SK-N-SH treated with all-trans-retinoic acid at 6 μM for 48 hours (cell line): ENCODE data around the gene CACHD1.

Experiments
- ATAC-seq: fragments of 200-7000 bp; cut with Tn5 transposase; 3 replicates; pipeline ENCODE4 v1.9.1; 2020; ENCODE audit warnings: mild to moderate bottlenecking, moderate library complexity
- ARNTL ChIP-seq: fragments of 450-650 bp; formaldehyde crosslinking; IDR thresholded peaks from 2 replicates; pipeline ENCODE4 v1.5.0; 2020; ENCODE audit warnings: low read depth, mild to moderate bottlenecking, moderate library complexity, borderline replicate concordance
- BACH2 ChIP-seq: fragments of 250-450 bp; sonication (Bioruptor Pico); IDR thresholded peaks from 2 replicates; pipeline ENCODE4 v1.9.0; 2021; ENCODE audit warnings: mild to moderate bottlenecking, borderline replicate concordance
- ISL1 ChIP-seq: fragments of 250-450 bp; sonication (Bioruptor Pico); IDR thresholded peaks from 2 replicates; pipeline ENCODE4 v2.1.2; 2022; ENCODE audit warnings: mild to moderate bottlenecking, moderate library complexity
- RARB ChIP-seq: fragments of 250-450 bp; sonication (Bioruptor Pico); IDR thresholded peaks from 2 replicates; pipeline ENCODE4 v1.8.0; 2021; ENCODE audit warnings: mild to moderate bottlenecking, moderate library complexity
- SNAI2 ChIP-seq: fragments of 250-450 bp; sonication (Bioruptor Pico); IDR thresholded peaks from 2 replicates; pipeline ENCODE4 v1.5.0; 2020; ENCODE audit warnings: mild to moderate bottlenecking, moderate library complexity
- TCF4 ChIP-seq: fragments of 250-450 bp; sonication (Bioruptor Pico); IDR thresholded peaks from 2 replicates; pipeline ENCODE4 v1.8.0; 2021; ENCODE audit warnings: mild to moderate bottlenecking, moderate library complexity, borderline replicate concordance
- ZC3H10 ChIP-seq: fragments of 250-450 bp; sonication (Bioruptor Pico); IDR thresholded peaks from 2 replicates; pipeline ENCODE4 v1.5.1; 2021; ENCODE audit warnings: mild to moderate bottlenecking, moderate library complexity
- ZFP3 ChIP-seq: fragments of 250-450 bp; sonication (Bioruptor Pico); IDR thresholded peaks from 2 replicates; pipeline ENCODE4 v1.5.0; 2020; ENCODE audit warnings: mild to moderate bottlenecking, moderate library complexity
- ZFP30 ChIP-seq: fragments of 450-650 bp; formaldehyde crosslinking; IDR thresholded peaks from 2 replicates; pipeline ENCODE4 v1.5.0; 2022; ENCODE audit warnings: mild to moderate bottlenecking, moderate library complexity
- ZNF565 ChIP-seq: fragments of 450-650 bp; formaldehyde crosslinking; conservative IDR thresholded peaks from 2 replicates; pipeline ENCODE4 v1.5.0; 2020; ENCODE audit warnings: low read depth, mild to moderate bottlenecking, moderate library complexity
- ZNF8 ChIP-seq: fragments of 450-650 bp; formaldehyde crosslinking; IDR thresholded peaks from 2 replicates; pipeline ENCODE4 v1.5.0; 2020; ENCODE audit warnings: mild to moderate bottlenecking, moderate library complexity
- TF ChIP-seq, protein P1 (sequence below): fragments of 250-450 bp; sonication (Bioruptor Pico); IDR thresholded peaks from 2 replicates; pipeline ENCODE4 v1.5.0; 2020; ENCODE audit warnings: mild to moderate bottlenecking, moderate library complexity
- TF ChIP-seq, protein P2 (sequence below): fragments of 250-450 bp; sonication (Bioruptor Pico); IDR thresholded peaks from 2 replicates; pipeline ENCODE4 v1.5.1; 2021; ENCODE audit warnings: mild to moderate bottlenecking, moderate library complexity
- TF ChIP-seq, protein P3 (sequence below): fragments of 250-450 bp; sonication (Bioruptor Pico); IDR thresholded peaks from 2 replicates; pipeline ENCODE4 v1.8.0; 2021; ENCODE audit warnings: low read depth, mild to moderate bottlenecking, moderate library complexity, borderline replicate concordance
- TF ChIP-seq, protein P4 (sequence below): fragments of 250-450 bp; sonication (Bioruptor Pico); IDR thresholded peaks from 2 replicates; pipeline ENCODE4 v1.5.1; 2020; ENCODE audit warnings: low read depth, mild to moderate bottlenecking, moderate library complexity
- TF ChIP-seq, protein P5 (sequence below): fragments of 250-450 bp; sonication (Bioruptor Pico); IDR thresholded peaks from 2 replicates; pipeline ENCODE4 v1.8.0; 2020; ENCODE audit warnings: mild to moderate bottlenecking, moderate library complexity, borderline replicate concordance

The CACHD1 gene

DNA sequence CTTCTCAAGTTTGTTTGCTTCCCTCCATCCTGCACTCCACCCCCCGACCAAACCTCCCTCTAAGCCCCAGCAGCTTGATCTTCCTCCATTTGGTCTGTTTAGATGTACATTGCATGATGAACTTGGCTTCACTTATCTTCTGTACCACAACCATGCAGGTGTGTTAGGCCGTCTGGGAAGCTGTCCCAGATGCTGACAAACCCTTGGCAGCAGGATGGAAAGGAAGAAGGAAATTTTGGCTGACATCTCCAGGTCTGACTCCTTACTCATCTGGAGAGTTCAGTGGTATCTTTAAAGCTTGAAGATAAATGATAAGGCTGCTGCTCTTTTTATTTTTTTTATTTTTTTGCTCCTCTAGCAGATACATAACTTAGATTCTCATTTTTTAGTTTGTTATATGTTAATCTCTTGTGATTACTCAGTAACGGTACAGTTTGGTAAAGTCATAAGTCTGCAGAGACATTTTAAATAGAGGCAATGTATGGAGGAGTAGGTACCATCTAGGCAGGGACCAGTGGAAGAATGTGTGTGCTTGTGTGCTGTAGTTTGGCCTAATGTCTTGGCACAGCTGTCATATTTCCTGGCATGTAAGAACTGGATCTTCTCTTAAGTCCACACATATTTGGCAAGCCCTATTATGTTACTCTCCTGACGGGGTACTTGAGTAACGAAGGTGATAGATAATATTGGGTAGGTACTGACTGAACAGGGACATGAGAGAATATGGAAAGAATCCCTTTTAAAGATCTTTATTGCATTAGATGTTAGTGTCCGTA lies 79.7 kb downstream of the CACHD1 start (continued):
- TF ChIP-seq, protein P1, sequence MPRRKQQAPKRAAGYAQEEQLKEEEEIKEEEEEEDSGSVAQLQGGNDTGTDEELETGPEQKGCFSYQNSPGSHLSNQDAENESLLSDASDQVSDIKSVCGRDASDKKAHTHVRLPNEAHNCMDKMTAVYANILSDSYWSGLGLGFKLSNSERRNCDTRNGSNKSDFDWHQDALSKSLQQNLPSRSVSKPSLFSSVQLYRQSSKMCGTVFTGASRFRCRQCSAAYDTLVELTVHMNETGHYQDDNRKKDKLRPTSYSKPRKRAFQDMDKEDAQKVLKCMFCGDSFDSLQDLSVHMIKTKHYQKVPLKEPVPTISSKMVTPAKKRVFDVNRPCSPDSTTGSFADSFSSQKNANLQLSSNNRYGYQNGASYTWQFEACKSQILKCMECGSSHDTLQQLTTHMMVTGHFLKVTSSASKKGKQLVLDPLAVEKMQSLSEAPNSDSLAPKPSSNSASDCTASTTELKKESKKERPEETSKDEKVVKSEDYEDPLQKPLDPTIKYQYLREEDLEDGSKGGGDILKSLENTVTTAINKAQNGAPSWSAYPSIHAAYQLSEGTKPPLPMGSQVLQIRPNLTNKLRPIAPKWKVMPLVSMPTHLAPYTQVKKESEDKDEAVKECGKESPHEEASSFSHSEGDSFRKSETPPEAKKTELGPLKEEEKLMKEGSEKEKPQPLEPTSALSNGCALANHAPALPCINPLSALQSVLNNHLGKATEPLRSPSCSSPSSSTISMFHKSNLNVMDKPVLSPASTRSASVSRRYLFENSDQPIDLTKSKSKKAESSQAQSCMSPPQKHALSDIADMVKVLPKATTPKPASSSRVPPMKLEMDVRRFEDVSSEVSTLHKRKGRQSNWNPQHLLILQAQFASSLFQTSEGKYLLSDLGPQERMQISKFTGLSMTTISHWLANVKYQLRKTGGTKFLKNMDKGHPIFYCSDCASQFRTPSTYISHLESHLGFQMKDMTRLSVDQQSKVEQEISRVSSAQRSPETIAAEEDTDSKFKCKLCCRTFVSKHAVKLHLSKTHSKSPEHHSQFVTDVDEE (CRISPR knock-in tag), result no peak
- TF ChIP-seq ZFP30 (no peak), SNAI2 (no peak), BACH2 (no peak)

DNA sequence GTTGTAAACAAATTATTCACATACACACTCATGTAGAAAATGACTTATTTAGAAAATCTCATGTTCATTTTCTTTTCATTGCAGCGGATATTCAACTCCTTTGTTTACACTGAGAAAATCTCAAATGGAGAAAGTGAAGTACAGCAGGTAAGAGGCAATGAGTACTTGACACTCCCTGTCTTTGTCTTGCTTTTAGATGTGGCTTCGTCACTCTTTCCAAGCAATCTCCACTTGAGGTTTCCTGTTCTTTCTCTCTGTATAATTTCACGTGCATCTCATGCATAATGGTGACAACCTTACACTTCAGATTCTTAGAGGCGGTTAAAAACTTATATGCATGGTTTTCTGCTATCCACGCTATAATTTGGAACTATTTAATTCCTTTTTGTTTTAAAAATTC lies 80.6 kb downstream of the CACHD1 start:
- TF ChIP-seq RARB, result no peak
- no peak for TF ChIP-seq ARNTL
- ATAC-seq, result no peak

DNA sequence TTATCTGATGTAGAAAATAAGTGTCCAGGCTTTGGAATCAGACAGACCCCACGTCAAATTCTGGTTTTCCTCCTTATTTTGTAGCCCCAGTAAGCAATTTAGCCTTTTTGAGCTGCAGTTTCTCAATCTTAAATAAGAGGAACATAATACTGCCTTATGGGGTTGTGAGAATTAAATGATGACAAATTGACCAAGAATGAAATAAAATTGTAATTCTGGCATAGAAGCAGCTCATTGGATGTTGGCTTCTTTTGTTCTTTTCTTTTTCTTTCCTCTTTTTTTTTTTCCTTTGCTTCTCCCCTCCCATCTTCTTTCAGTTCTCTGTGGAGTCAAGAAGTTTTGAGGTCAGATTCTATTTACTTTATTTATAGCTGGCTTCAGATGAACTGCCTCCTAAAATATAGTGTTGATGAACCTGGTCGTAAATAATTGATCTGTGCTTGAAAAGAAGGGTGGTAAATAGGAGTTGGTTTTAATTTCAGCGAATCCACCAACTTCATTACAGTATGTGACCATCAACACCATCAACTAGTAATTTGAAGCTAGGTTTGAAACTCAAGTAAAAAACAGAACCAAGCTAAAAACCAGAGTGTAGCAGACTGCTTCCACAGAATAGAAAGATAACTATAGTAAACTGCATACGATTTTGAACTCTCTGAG lies 81.1 kb downstream of the CACHD1 start:
- ATAC-seq, result no peak
- TF ChIP-seq ZC3H10 (CRISPR knock-in tag) (no peak), BACH2 (no peak)
- TF ChIP-seq, protein P2, sequence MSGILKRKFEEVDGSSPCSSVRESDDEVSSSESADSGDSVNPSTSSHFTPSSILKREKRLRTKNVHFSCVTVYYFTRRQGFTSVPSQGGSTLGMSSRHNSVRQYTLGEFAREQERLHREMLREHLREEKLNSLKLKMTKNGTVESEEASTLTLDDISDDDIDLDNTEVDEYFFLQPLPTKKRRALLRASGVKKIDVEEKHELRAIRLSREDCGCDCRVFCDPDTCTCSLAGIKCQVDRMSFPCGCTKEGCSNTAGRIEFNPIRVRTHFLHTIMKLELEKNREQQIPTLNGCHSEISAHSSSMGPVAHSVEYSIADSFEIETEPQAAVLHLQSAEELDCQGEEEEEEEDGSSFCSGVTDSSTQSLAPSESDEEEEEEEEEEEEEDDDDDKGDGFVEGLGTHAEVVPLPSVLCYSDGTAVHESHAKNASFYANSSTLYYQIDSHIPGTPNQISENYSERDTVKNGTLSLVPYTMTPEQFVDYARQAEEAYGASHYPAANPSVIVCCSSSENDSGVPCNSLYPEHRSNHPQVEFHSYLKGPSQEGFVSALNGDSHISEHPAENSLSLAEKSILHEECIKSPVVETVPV (CRISPR knock-in tag), result no peak

DNA sequence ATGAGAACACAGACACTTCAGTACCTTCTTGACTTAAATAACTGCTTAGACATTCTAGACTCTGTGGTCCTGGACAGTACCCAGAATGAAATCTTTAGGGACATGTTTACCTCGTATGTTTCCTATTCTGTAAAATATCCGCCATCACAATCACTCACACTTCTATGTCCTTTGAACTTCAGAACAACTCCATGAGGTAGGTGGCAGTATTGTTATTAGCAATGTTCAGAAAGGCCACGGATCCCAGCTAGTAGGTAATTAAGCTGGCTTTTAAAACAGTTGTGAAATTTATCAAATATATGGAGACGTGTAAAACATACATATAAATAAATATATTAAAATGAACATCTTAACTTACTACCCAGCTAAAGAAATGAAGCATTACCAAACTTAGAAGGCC lies 83.4 kb downstream of the CACHD1 start:
- TF ChIP-seq, protein P3, sequence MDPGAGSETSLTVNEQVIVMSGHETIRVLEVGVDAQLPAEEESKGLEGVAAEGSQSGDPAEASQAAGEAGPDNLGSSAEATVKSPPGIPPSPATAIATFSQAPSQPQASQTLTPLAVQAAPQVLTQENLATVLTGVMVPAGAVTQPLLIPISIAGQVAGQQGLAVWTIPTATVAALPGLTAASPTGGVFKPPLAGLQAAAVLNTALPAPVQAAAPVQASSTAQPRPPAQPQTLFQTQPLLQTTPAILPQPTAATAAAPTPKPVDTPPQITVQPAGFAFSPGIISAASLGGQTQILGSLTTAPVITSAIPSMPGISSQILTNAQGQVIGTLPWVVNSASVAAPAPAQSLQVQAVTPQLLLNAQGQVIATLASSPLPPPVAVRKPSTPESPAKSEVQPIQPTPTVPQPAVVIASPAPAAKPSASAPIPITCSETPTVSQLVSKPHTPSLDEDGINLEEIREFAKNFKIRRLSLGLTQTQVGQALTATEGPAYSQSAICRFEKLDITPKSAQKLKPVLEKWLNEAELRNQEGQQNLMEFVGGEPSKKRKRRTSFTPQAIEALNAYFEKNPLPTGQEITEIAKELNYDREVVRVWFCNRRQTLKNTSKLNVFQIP, result no peak
- TF ChIP-seq ZNF565 (CRISPR knock-in tag) (no peak), ZNF8 (CRISPR knock-in tag) (no peak), ZFP30 (no peak), BACH2 (no peak), ZC3H10 (CRISPR knock-in tag) (no peak), ISL1 (CRISPR knock-in tag) (no peak), ZFP3 (CRISPR knock-in tag) (no peak), TCF4 (CRISPR knock-in tag) (no peak), SNAI2 (no peak), RARB (no peak)
- TF ChIP-seq, protein P4, sequence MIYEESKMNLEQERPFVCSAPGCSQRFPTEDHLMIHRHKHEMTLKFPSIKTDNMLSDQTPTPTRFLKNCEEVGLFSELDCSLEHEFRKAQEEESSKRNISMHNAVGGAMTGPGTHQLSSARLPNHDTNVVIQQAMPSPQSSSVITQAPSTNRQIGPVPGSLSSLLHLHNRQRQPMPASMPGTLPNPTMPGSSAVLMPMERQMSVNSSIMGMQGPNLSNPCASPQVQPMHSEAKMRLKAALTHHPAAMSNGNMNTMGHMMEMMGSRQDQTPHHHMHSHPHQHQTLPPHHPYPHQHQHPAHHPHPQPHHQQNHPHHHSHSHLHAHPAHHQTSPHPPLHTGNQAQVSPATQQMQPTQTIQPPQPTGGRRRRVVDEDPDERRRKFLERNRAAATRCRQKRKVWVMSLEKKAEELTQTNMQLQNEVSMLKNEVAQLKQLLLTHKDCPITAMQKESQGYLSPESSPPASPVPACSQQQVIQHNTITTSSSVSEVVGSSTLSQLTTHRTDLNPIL (CRISPR knock-in tag), result no peak
- TF ChIP-seq, protein P2 (CRISPR knock-in tag), result no peak
- TF ChIP-seq, protein P5, sequence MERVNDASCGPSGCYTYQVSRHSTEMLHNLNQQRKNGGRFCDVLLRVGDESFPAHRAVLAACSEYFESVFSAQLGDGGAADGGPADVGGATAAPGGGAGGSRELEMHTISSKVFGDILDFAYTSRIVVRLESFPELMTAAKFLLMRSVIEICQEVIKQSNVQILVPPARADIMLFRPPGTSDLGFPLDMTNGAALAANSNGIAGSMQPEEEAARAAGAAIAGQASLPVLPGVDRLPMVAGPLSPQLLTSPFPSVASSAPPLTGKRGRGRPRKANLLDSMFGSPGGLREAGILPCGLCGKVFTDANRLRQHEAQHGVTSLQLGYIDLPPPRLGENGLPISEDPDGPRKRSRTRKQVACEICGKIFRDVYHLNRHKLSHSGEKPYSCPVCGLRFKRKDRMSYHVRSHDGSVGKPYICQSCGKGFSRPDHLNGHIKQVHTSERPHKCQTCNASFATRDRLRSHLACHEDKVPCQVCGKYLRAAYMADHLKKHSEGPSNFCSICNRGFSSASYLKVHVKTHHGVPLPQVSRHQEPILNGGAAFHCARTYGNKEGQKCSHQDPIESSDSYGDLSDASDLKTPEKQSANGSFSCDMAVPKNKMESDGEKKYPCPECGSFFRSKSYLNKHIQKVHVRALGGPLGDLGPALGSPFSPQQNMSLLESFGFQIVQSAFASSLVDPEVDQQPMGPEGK (CRISPR knock-in tag), result no peak
- ATAC-seq, result no peak
